Activated CD8-positive, alpha-beta memory T cell treated with anti-CD3 and anti-CD28 coated beads, Interleukin-2, amount 10 ng/mL, durations not matched to agents 7 days and 5 days (primary cell): Measurements from ENCODE around the gene LSG1. TPM values are rescaled to one million over a fixed set of nuclear protein-coding genes. Genes with fewer than 3 reads are reported as not detected.
A peak's percentile ranks its signal among the peaks of the same experiment; 100 is the strongest.

Experiments used
- ATAC-seq: fragments of 150-1000 bp; cut with Tn5 transposase; one replicate; pipeline ENCODE4 v1.10.0; 2021; ENCODE audit warnings: moderate library complexity
- CTCF ChIA-PET: fragments of 350-600 bp; sonication (Branson Sonifier 250); formaldehyde crosslinking; loops from one replicate; lab custom pipeline; 2021; ENCODE audit warnings: antibody characterized with exemption; lab: Charles Lee
- DNase-seq: peaks from one replicate; pipeline ENCODE4 v3.0.0-alpha.2; 2020
- H3K27ac Mint-ChIP-seq: one replicate; pipeline ENCODE4 v1.8.0; 2021; ENCODE audit warnings: mild to moderate bottlenecking, mixed read lengths
- H3K27me3 Mint-ChIP-seq: one replicate; pipeline ENCODE4 v1.8.0; 2021; ENCODE audit warnings: mixed read lengths
- H3K36me3 Mint-ChIP-seq: one replicate; pipeline ENCODE4 v1.8.0; 2021; ENCODE audit warnings: mild to moderate bottlenecking, mixed read lengths
- H3K4me1 Mint-ChIP-seq: one replicate; pipeline ENCODE4 v1.8.0; 2021; ENCODE audit warnings: mixed read lengths
- H3K4me3 Mint-ChIP-seq: one replicate; pipeline ENCODE4 v1.8.0; 2021; ENCODE audit warnings: mild to moderate bottlenecking, moderate library complexity, mixed read lengths
- H3K9me3 Mint-ChIP-seq: one replicate; pipeline ENCODE4 v1.8.0; 2022; ENCODE audit warnings: low read depth, mixed read lengths
- total RNA-seq, 2 experiments: library from RNA; stranded (reverse); gene quantifications; one replicate each; pipeline ENCODE4 v1.2.3, GENCODE V29; 2021

Gene LSG1
- total RNA-seq: 10 to 100 TPM; 42.8 to 58.7 TPM

- peak within 1 kb of the TSS; percentile 89 for H3K4me3 Mint-ChIP-seq
- H3K36me3 Mint-ChIP-seq: peaks cover 17% of the 10 kb centered on the region
- H3K27me3 Mint-ChIP-seq: no peaks in the 10 kb centered on the region
- no peaks in the 10 kb centered on the region for H3K9me3 Mint-ChIP-seq
- DNase-seq (peak; percentile 93), ATAC-seq (peak; percentile 93)
- H3K27ac Mint-ChIP-seq: peak within 1 kb of the TSS; percentile 95
- CTCF ChIA-PET: interaction anchor here (0.6 to 9.3 kb wide), 26 partner anchors 9 to 915 kb away, joined by 3 to 98 read pairs (median 4); partner anchors contain the start of genes FAM43A, TMEM44 and XXYLT1
- H3K4me1 Mint-ChIP-seq: peaks cover 43% of the 10 kb centered on the region
Measured at GRCh38 chr3:194671900-194672808, at the start of gene LSG1. LSG1 (minus strand) TSS chr3:194672191; CDS start chr3:194672162, 29 bp downstream.

GRCh38 chr3:194720048-194720447, 48.1 kb upstream of the LSG1 start:
- no peak overlapping the region for H3K27ac Mint-ChIP-seq
- CTCF ChIA-PET: no interaction called here

DNA sequence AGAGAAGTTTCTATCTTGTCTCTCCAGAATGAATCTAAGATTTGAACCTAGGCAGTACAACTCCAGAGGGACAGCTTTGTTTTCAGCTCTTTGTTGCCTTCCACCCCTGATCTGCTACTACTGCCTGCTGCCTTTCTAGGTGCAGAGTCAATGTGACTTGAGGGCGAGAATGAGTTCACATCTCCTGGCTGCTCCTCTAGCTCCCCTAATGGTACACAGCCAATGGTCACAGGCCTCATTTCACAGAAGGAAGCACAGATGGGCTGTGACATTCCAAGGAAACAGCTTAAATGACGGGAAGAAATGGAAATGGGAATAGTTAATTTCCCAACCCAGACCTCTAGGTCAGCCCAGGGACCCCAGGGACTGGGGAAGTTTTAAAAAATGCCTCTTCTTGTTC, 46.1 kb upstream of the LSG1 start:
- H3K27me3 Mint-ChIP-seq: peaks cover 7% of the 10 kb centered on the region
- peaks cover 9% of the 10 kb centered on the region for H3K4me1 Mint-ChIP-seq
- H3K9me3 Mint-ChIP-seq: no peaks in the 10 kb centered on the region
- no peaks in the 10 kb centered on the region for H3K36me3 Mint-ChIP-seq
- no peak overlapping the region for H3K27ac Mint-ChIP-seq
- CTCF ChIA-PET: no interaction called here
- DNase-seq: no peak
- ATAC-seq: no peak
- no peak overlapping the region for H3K4me3 Mint-ChIP-seq

More at GRCh38 chr3:194720048-194720447, 48.1 kb upstream of the LSG1 start:
- Mint-ChIP-seq H3K27me3 (peaks cover 7% of the 10 kb centered on the region), H3K9me3 (no peaks in the 10 kb centered on the region), H3K4me3 (no peak overlapping the region), H3K4me1 (peaks cover 6% of the 10 kb centered on the region), H3K36me3 (no peaks in the 10 kb centered on the region)
- no peak for ATAC-seq
- no peak for DNase-seq

DNA sequence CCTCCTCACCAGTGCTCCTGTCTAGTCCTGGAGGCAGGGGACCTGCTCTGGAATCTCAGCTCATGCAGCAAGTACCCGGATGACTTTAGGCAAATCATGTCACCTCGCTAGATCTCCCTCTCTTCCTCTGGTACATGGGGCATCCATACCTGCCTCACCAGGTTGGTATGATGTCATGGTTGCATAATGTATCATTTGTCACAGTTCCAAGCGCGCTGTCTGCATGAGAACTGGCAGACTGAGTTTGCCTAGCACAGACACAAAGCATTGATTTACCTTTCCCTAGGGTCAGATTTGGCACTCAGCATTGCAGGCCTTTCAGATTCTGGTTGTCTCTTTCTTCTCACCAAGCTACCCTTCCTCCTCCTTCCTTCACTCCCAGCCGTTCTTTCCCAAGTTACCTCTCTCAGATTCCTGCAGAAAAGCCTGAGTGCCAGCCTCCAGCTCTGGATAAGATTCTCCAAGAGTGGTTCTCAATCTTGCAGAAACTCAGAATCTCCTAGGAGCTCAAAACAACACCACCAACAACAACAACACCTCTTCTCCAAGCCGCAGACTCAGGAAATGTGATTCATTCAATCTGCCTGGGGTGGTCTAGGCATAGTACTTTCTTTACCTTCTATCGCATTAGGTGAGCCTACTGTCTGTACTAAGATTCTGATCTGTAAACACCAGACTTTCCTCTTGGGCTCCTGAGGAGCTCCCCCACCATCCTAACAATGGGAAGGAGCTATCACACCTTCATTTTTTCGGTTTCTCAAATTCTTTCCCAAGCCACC, 43.2 kb upstream of the LSG1 start:
- H3K27ac Mint-ChIP-seq: peak overlapping the region; percentile 11
- ATAC-seq (peak; percentile 78), DNase-seq (peak; percentile 50)
- H3K27me3 Mint-ChIP-seq: peaks cover 3% of the 10 kb centered on the region
- CTCF ChIA-PET: interaction anchor here (1.0 to 1.1 kb wide), 2 partner anchors 32 to 37 kb away, joined by 3 to 4 read pairs; no protein-coding TSS in a partner anchor
- no peak overlapping the region for H3K4me3 Mint-ChIP-seq
- H3K9me3 Mint-ChIP-seq: no peaks in the 10 kb centered on the region
- H3K36me3 Mint-ChIP-seq: no peaks in the 10 kb centered on the region
- peaks cover 9% of the 10 kb centered on the region for H3K4me1 Mint-ChIP-seq

DNA sequence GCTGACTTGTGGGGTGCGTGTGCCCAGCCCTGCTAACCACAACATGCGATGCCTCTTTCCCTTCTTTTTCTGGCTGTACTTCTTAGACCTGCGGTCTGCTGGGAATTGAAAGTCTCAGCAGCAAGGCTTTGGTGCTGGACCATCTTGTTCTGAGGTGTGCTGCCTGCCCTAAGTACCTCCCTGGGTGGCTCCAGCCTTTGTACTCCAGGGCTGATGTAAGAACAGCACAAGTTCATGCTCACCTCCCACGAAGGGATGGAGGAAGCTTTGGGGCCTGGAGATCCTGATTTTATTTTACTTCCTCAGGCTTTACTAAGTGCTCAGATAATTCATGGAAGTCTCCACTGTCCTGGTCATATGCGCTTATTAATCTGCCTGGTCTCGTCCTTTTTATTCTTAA, 42.6 kb upstream of the LSG1 start:
- DNase-seq: no peak
- H3K27me3 Mint-ChIP-seq: peaks cover 3% of the 10 kb centered on the region
- H3K4me1 Mint-ChIP-seq: peaks cover 9% of the 10 kb centered on the region
- H3K9me3 Mint-ChIP-seq: no peaks in the 10 kb centered on the region
- H3K36me3 Mint-ChIP-seq: no peaks in the 10 kb centered on the region
- CTCF ChIA-PET: interaction anchor here (1.1 kb wide), 1 partner anchor 37 kb away, joined by 3 read pairs; no protein-coding TSS in a partner anchor
- H3K4me3 Mint-ChIP-seq: no peak overlapping the region
- no peak overlapping the region for H3K27ac Mint-ChIP-seq
- ATAC-seq: no peak

DNA sequence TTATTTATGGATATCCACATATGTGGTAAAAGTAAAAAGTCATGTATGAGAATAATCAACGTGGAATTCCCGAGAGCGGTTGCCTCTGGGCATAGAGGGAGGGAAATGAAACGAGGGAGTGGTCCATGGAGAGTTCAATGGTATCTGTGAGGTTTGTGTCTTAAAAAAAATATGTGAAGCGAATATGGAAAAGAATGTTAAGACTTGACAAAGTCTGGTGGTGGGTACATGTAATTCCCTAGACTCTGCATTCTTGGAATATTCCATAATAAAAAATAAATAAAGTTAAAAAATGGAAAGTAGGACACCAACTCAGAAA, 42.1 kb upstream of the LSG1 start:
- DNase-seq: no peak
- H3K27ac Mint-ChIP-seq: no peak overlapping the region
- CTCF ChIA-PET: no interaction called here
- no peak for ATAC-seq
- H3K4me3 Mint-ChIP-seq: no peak overlapping the region
- H3K4me1 Mint-ChIP-seq: peaks cover 9% of the 10 kb centered on the region
- H3K36me3 Mint-ChIP-seq: no peaks in the 10 kb centered on the region
- H3K27me3 Mint-ChIP-seq: peaks cover 3% of the 10 kb centered on the region
- no peaks in the 10 kb centered on the region for H3K9me3 Mint-ChIP-seq

DNA sequence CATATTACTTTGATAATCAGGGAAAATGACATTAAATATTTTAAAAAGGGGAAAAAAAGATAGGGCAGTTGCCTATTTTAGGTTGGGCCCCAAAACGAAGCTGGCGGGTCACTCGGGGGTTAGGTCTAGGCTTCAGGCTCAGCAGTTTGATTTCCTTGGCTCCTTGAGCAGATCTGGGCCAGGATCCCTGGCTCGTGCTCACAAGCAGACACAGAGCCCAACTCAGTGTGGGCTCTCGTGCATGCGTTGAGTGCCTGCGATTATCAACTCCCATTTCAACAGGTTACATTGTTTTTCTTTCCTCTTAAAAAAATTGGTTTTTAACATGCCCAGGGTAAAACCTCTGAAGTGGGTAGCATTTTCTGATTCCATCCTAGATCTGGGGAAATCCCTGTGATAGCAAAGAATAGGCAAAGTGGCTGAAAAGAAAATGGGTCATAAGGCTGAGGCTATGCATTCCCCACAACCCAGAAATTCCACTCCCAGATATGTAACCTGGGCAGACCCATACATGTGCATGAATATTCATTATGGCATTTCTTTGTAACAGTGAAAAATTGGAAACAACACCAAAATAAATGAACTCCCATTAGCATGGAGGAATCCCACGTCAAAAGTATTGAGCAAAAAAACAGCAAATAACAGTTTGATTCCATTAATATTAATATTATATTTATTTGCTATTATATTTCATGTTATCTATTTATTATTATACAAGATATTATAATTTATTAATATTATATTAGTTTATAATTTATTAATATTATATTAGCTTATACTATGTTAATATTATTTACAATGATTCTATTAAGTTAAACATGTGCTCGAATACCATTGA, 41.5 kb upstream of the LSG1 start:
- Mint-ChIP-seq H3K27ac (no peak overlapping the region), H3K36me3 (no peaks in the 10 kb centered on the region), H3K4me1 (peaks cover 9% of the 10 kb centered on the region), H3K9me3 (no peaks in the 10 kb centered on the region), H3K27me3 (peaks cover 3% of the 10 kb centered on the region), H3K4me3 (no peak overlapping the region)
- no peak for DNase-seq
- ATAC-seq: no peak
- CTCF ChIA-PET: no interaction called here

DNA sequence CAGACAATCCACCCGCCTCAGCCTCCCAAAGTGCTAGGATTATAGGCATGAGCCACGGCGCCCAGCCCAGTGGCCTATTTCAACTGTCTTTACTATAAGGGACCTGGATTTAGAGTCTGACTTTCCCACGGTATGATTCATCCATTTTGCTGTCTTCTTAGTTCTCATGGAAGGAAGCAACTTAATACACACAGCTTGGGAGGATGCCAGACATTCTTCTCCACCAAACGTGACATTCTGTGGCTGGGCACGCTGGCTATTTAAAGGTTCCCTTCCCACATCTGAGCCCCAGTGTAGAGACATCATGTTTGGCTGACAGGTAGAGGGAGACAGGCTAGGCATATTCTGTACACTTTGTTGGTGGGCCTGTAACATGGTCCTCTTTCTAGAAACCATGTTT, 39.9 kb upstream of the LSG1 start:
- CTCF ChIA-PET: no interaction called here
- ATAC-seq: no peak
- Mint-ChIP-seq H3K4me3 (no peak overlapping the region), H3K27ac (no peak overlapping the region), H3K27me3 (peaks cover 3% of the 10 kb centered on the region), H3K9me3 (no peaks in the 10 kb centered on the region), H3K36me3 (no peaks in the 10 kb centered on the region), H3K4me1 (peaks cover 9% of the 10 kb centered on the region)
- DNase-seq: no peak

- H3K4me1 Mint-ChIP-seq: peaks cover 9% of the 10 kb centered on the region
- no peak for DNase-seq
Measured at GRCh38 chr3:194711286-194711685, 39.3 kb upstream of the LSG1 start.

GRCh38 chr3:194707147-194707540, 35.2 kb upstream of the LSG1 start:
- no peak overlapping the region for H3K4me3 Mint-ChIP-seq
- no peaks in the 10 kb centered on the region for H3K9me3 Mint-ChIP-seq
- CTCF ChIA-PET: interaction anchor here (1.3 kb wide), 1 partner anchor 24 kb away, joined by 5 read pairs; no protein-coding TSS in a partner anchor
- ATAC-seq: no peak
- no peak for DNase-seq
- no peaks in the 10 kb centered on the region for H3K36me3 Mint-ChIP-seq
- no peaks in the 10 kb centered on the region for H3K4me1 Mint-ChIP-seq
- H3K27me3 Mint-ChIP-seq: peaks cover under 1% of the 10 kb centered on the region
- H3K27ac Mint-ChIP-seq: no peak overlapping the region

More at GRCh38 chr3:194711286-194711685, 39.3 kb upstream of the LSG1 start:
- Mint-ChIP-seq H3K36me3 (no peaks in the 10 kb centered on the region), H3K9me3 (no peaks in the 10 kb centered on the region), H3K4me3 (no peak overlapping the region), H3K27ac (no peak overlapping the region), H3K27me3 (peaks cover 3% of the 10 kb centered on the region)
- no peak for ATAC-seq
- CTCF ChIA-PET: no interaction called here

GRCh38 chr3:194705761-194706160, 33.8 kb upstream of the LSG1 start:
- H3K4me1 Mint-ChIP-seq: no peaks in the 10 kb centered on the region
- H3K4me3 Mint-ChIP-seq: no peak overlapping the region
- no peak overlapping the region for H3K27ac Mint-ChIP-seq
- H3K36me3 Mint-ChIP-seq: no peaks in the 10 kb centered on the region
- H3K27me3 Mint-ChIP-seq: peaks cover 2% of the 10 kb centered on the region
- DNase-seq (no peak), ATAC-seq (no peak)
- no peaks in the 10 kb centered on the region for H3K9me3 Mint-ChIP-seq
- CTCF ChIA-PET: no interaction called here

GRCh38 chr3:194705227-194705626, 33.2 kb upstream of the LSG1 start:
- no peak overlapping the region for H3K4me3 Mint-ChIP-seq
- no peaks in the 10 kb centered on the region for H3K9me3 Mint-ChIP-seq
- no peaks in the 10 kb centered on the region for H3K4me1 Mint-ChIP-seq
- CTCF ChIA-PET: no interaction called here
- ATAC-seq (no peak), DNase-seq (no peak)
- peaks cover 2% of the 10 kb centered on the region for H3K27me3 Mint-ChIP-seq
- H3K27ac Mint-ChIP-seq: no peak overlapping the region
- no peaks in the 10 kb centered on the region for H3K36me3 Mint-ChIP-seq

DNA sequence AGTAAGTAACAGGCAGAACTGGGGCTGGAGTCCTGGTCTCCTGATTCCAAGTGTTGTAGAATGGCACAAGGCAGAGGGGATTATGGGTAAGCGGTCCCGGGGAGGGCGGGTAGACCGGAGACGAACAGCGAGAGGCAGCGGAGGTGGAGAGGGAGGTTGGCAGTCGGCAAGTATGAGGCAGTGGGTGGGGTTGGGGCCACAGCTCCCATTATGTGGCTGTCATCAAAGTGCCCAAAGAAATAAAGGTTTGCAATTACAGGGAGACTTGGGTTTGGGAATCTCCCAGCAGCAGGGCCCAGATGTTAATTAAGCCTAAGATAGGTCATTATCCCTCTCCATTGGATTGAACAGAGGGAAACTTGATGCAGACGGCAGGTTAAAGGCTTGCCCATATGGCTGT, 30.6 kb upstream of the LSG1 start:
- peaks cover 4% of the 10 kb centered on the region for H3K27me3 Mint-ChIP-seq
- H3K9me3 Mint-ChIP-seq: no peaks in the 10 kb centered on the region
- ATAC-seq (no peak), DNase-seq (no peak)
- H3K27ac Mint-ChIP-seq: no peak overlapping the region
- H3K4me3 Mint-ChIP-seq: no peak overlapping the region
- no peaks in the 10 kb centered on the region for H3K36me3 Mint-ChIP-seq
- CTCF ChIA-PET: interaction anchor here (0.7 to 1.5 kb wide), 2 partner anchors 15 to 23 kb away, joined by 3 read pairs; no protein-coding TSS in a partner anchor
- no peaks in the 10 kb centered on the region for H3K4me1 Mint-ChIP-seq
